Neural progenitor cell (in vitro differentiated cells): Measurements from ENCODE around the gene NT5C1A. TPM values are rescaled to one million over a fixed set of nuclear protein-coding genes. Genes with fewer than 3 reads are reported as not detected.

Source experiments
- DNase-seq: peaks from one replicate; pipeline ENCODE4 v3.0.0-alpha.2; 2016; ENCODE audit warnings: low spot score
- H2AFZ ChIP-seq: fragments of 200-600 bp; sonication (generic); replicated peaks from 2 replicates; pipeline ENCODE4 v1.6.1; 2016; ENCODE audit warnings: antibody characterized with exemption
- H3F3A ChIP-seq: fragments of 200-600 bp; sonication (generic); 2 replicates; pipeline ENCODE4 v1.6.1; 2016; ENCODE audit warnings: antibody characterized with exemption, low read depth
- H3K27ac ChIP-seq: fragments of 200-600 bp; sonication (generic); 2 replicates; pipeline ENCODE4 v1.5.1; 2016; ENCODE audit warnings: mild to moderate bottlenecking
- H3K27me3 ChIP-seq: fragments of 200-600 bp; sonication (generic); 2 replicates; pipeline ENCODE4 v1.6.1; 2016; ENCODE audit warnings: mild to moderate bottlenecking, moderate library complexity
- H3K36me3 ChIP-seq: fragments of 200-600 bp; sonication (generic); 2 replicates; pipeline ENCODE4 v1.5.1; 2016
- H3K4me1 ChIP-seq: fragments of 200-600 bp; sonication (generic); 2 replicates; pipeline ENCODE4 v1.6.1; 2016; ENCODE audit warnings: mixed run types
- H3K4me2 ChIP-seq: fragments of 200-600 bp; sonication (generic); 2 replicates; pipeline ENCODE4 v1.6.1; 2016
- H3K4me3 ChIP-seq: fragments of 200-600 bp; sonication (generic); 2 replicates; pipeline ENCODE4 v1.5.1; 2016
- H3K79me2 ChIP-seq: fragments of 200-600 bp; sonication (generic); 2 replicates; pipeline ENCODE4 v1.6.1; 2016; ENCODE audit warnings: low read depth
- H3K9ac ChIP-seq: fragments of 200-600 bp; sonication (generic); 2 replicates; pipeline ENCODE4 v1.6.1; 2016
- H3K9me3 ChIP-seq: fragments of 200-600 bp; sonication (generic); 2 replicates; pipeline ENCODE4 v1.5.1; 2016; ENCODE audit warnings: low read depth
- H4K20me1 ChIP-seq: fragments of 200-600 bp; sonication (generic); 2 replicates; pipeline ENCODE4 v1.6.1; 2016; ENCODE audit warnings: low read depth
- H3K27ac Mint-ChIP-seq: 3 replicates; pipeline ENCODE4 v1.8.0; 2021; ENCODE audit warnings: mixed read lengths
- H3K27me3 Mint-ChIP-seq: 2 replicates; pipeline ENCODE4 v1.8.0; 2022; ENCODE audit warnings: low read depth, mild to moderate bottlenecking, inconsistent platforms, moderate library complexity, mixed read lengths; ENCODE audit not compliant: insufficient read depth
- H3K36me3 Mint-ChIP-seq: 3 replicates; pipeline ENCODE4 v1.8.0; 2021; ENCODE audit warnings: mixed read lengths
- H3K4me1 Mint-ChIP-seq: 3 replicates; pipeline ENCODE4 v1.8.0; 2021; ENCODE audit warnings: mixed read lengths
- H3K4me3 Mint-ChIP-seq: 3 replicates; pipeline ENCODE4 v1.8.0; 2021; ENCODE audit warnings: mild to moderate bottlenecking, moderate library complexity, mixed read lengths
- H3K9me3 Mint-ChIP-seq: 3 replicates; pipeline ENCODE4 v1.8.0; 2020; ENCODE audit warnings: mixed read lengths
- EZH2 ChIP-seq: fragments of 200-600 bp; sonication (generic); IDR thresholded peaks from 2 replicates; pipeline ENCODE4 v1.6.1; 2017; ENCODE audit warnings: antibody characterized with exemption, mild to moderate bottlenecking, moderate library complexity
- EZH2phosphoT487 ChIP-seq: fragments of 200-600 bp; sonication (generic); IDR thresholded peaks from 2 replicates; pipeline ENCODE4 v1.6.1; 2017; ENCODE audit warnings: antibody characterized with exemption
- total RNA-seq: library from RNA; depleted of rRNA; stranded (reverse); fragments of >200 nt; gene quantifications from 2 replicates; pipeline ENCODE4 v1.2.3, GENCODE V29; 2015; ENCODE audit warnings: low replicate concordance
- TF ChIP-seq, protein P1 (sequence below): fragments of 200-600 bp; sonication (generic); IDR thresholded peaks from 2 replicates; pipeline ENCODE4 v1.5.1; 2017; ENCODE audit warnings: antibody characterized with exemption, mild to moderate bottlenecking

The NT5C1A gene
- total RNA-seq, 1 donor from 2014 or later, result not detected

GRCh38 chr1:39643705-39644104 is 28.2 kb downstream of the NT5C1A start:
- Mint-ChIP-seq H3K4me1 (peaks cover 17% of the 10 kb centered on the region), H3K36me3 (no peaks in the 10 kb centered on the region), H3K4me3 (no peak overlapping the region), H3K9me3 (no peaks in the 10 kb centered on the region), H3K27me3 (peaks cover 29% of the 10 kb centered on the region), H3K27ac (no peak overlapping the region)
- no peak for TF ChIP-seq EZH2
- no peak for TF ChIP-seq EZH2phosphoT487
- TF ChIP-seq, protein P1, sequence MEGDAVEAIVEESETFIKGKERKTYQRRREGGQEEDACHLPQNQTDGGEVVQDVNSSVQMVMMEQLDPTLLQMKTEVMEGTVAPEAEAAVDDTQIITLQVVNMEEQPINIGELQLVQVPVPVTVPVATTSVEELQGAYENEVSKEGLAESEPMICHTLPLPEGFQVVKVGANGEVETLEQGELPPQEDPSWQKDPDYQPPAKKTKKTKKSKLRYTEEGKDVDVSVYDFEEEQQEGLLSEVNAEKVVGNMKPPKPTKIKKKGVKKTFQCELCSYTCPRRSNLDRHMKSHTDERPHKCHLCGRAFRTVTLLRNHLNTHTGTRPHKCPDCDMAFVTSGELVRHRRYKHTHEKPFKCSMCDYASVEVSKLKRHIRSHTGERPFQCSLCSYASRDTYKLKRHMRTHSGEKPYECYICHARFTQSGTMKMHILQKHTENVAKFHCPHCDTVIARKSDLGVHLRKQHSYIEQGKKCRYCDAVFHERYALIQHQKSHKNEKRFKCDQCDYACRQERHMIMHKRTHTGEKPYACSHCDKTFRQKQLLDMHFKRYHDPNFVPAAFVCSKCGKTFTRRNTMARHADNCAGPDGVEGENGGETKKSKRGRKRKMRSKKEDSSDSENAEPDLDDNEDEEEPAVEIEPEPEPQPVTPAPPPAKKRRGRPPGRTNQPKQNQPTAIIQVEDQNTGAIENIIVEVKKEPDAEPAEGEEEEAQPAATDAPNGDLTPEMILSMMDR, result no peak
- H3K27me3 ChIP-seq, result peaks cover 77% of the 10 kb centered on the region
- no peaks in the 10 kb centered on the region for H4K20me1 ChIP-seq
- H3K4me1 ChIP-seq, result no peaks in the 10 kb centered on the region
- H3K36me3 ChIP-seq, result no peaks in the 10 kb centered on the region
- no peaks in the 10 kb centered on the region for H3K9me3 ChIP-seq
- no peak overlapping the region for H3K9ac ChIP-seq
- DNase-seq, result no peak
- no peak overlapping the region for H3K4me3 ChIP-seq
- no peaks in the 10 kb centered on the region for H3K79me2 ChIP-seq
- H3K4me2 ChIP-seq, result no peak overlapping the region
- H2AFZ ChIP-seq, result no peak overlapping the region
- no peaks in the 10 kb centered on the region for H3F3A ChIP-seq
- no peak overlapping the region for H3K27ac ChIP-seq

GRCh38 chr1:39642796-39643195 is 29.1 kb downstream of the NT5C1A start:
- Histone ChIP-seq H3F3A (no peaks in the 10 kb centered on the region), H3K36me3 (no peaks in the 10 kb centered on the region), H3K27ac (no peak overlapping the region), H2AFZ (no peak overlapping the region), H3K9me3 (no peaks in the 10 kb centered on the region), H3K9ac (no peak overlapping the region), H3K4me2 (no peak overlapping the region), H3K4me3 (no peak overlapping the region), H4K20me1 (no peaks in the 10 kb centered on the region), H3K79me2 (no peaks in the 10 kb centered on the region), H3K27me3 (peaks cover 77% of the 10 kb centered on the region), H3K4me1 (no peaks in the 10 kb centered on the region)
- H3K9me3 Mint-ChIP-seq, result no peaks in the 10 kb centered on the region
- H3K27me3 Mint-ChIP-seq, result peaks cover 37% of the 10 kb centered on the region
- H3K27ac Mint-ChIP-seq, result no peak overlapping the region
- peaks cover 17% of the 10 kb centered on the region for H3K4me1 Mint-ChIP-seq
- no peak for DNase-seq
- no peak overlapping the region for H3K4me3 Mint-ChIP-seq
- no peaks in the 10 kb centered on the region for H3K36me3 Mint-ChIP-seq
- TF ChIP-seq, protein P1, result no peak
- no peak for TF ChIP-seq EZH2phosphoT487

GRCh38 chr1:39640861-39641260 is 31.0 kb downstream of the NT5C1A start:
- Histone ChIP-seq H3K27ac (no peak overlapping the region), H4K20me1 (no peaks in the 10 kb centered on the region), H2AFZ (no peak overlapping the region), H3K36me3 (no peaks in the 10 kb centered on the region), H3K79me2 (no peaks in the 10 kb centered on the region), H3K4me3 (no peak overlapping the region), H3K9ac (no peak overlapping the region), H3F3A (no peaks in the 10 kb centered on the region), H3K9me3 (no peaks in the 10 kb centered on the region), H3K27me3 (peaks cover 91% of the 10 kb centered on the region), H3K4me2 (no peak overlapping the region), H3K4me1 (no peaks in the 10 kb centered on the region)
- no peak for DNase-seq
- H3K9me3 Mint-ChIP-seq, result no peaks in the 10 kb centered on the region
- no peaks in the 10 kb centered on the region for H3K36me3 Mint-ChIP-seq
- peaks cover 11% of the 10 kb centered on the region for H3K4me1 Mint-ChIP-seq
- H3K27ac Mint-ChIP-seq, result no peak overlapping the region
- TF ChIP-seq EZH2phosphoT487, result no peak
- no peak for TF ChIP-seq EZH2
- no peak overlapping the region for H3K4me3 Mint-ChIP-seq
- peaks cover 37% of the 10 kb centered on the region for H3K27me3 Mint-ChIP-seq

- no peaks in the 10 kb centered on the region for H4K20me1 ChIP-seq
- no peak within 1 kb of the TSS for H3K27ac ChIP-seq
- H3K4me1 Mint-ChIP-seq, result peaks cover 22% of the 10 kb centered on the region
- H3K27me3 Mint-ChIP-seq, result peaks cover 41% of the 10 kb centered on the region
- peak within 1 kb of the TSS; percentile 75 for H3K4me2 ChIP-seq
- no peaks in the 10 kb centered on the region for H3K36me3 ChIP-seq
- H3K9me3 ChIP-seq, result no peaks in the 10 kb centered on the region
- peak; percentile 91 for DNase-seq
- H3K4me3 Mint-ChIP-seq, result peak within 1 kb of the TSS; percentile 77
- H3K36me3 Mint-ChIP-seq, result no peaks in the 10 kb centered on the region
- no peaks in the 10 kb centered on the region for H3K79me2 ChIP-seq
- no peaks in the 10 kb centered on the region for H3K4me1 ChIP-seq
- H3K4me3 ChIP-seq, result peak within 1 kb of the TSS; percentile 43
- no peak within 1 kb of the TSS for H3K9ac ChIP-seq
- H3F3A ChIP-seq, result no peaks in the 10 kb centered on the region
- H2AFZ ChIP-seq, result peak within 1 kb of the TSS; percentile 78
- TF ChIP-seq, protein P1, result peak; percentile 64
- TF ChIP-seq EZH2phosphoT487, result no peak
- TF ChIP-seq EZH2, result peak; percentile 36
- H3K27me3 ChIP-seq, result peaks cover 97% of the 10 kb centered on the region
- H3K9me3 Mint-ChIP-seq, result no peaks in the 10 kb centered on the region
- H3K27ac Mint-ChIP-seq, result no peak within 1 kb of the TSS
Observed at GRCh38 chr1:39639305-39640130, 32.4 kb downstream of the NT5C1A start, which contains the start of gene HEYL. TSS of gene HEYL (minus strand) at chr1:39639643. CDS start at chr1:39639625, 18 bp downstream.
